Medulla oblongata (tissue), 1 donor: ENCODE results near the gene C22orf15.
A peak's percentile ranks its signal among the peaks of the same experiment; 100 is the strongest.

ENCODE experiments used
- DNase-seq: peaks from one replicate; pipeline ENCODE4 v3.0.0-alpha.2; 2015; ENCODE audit errors: extremely low spot score

Gene C22orf15

DNA sequence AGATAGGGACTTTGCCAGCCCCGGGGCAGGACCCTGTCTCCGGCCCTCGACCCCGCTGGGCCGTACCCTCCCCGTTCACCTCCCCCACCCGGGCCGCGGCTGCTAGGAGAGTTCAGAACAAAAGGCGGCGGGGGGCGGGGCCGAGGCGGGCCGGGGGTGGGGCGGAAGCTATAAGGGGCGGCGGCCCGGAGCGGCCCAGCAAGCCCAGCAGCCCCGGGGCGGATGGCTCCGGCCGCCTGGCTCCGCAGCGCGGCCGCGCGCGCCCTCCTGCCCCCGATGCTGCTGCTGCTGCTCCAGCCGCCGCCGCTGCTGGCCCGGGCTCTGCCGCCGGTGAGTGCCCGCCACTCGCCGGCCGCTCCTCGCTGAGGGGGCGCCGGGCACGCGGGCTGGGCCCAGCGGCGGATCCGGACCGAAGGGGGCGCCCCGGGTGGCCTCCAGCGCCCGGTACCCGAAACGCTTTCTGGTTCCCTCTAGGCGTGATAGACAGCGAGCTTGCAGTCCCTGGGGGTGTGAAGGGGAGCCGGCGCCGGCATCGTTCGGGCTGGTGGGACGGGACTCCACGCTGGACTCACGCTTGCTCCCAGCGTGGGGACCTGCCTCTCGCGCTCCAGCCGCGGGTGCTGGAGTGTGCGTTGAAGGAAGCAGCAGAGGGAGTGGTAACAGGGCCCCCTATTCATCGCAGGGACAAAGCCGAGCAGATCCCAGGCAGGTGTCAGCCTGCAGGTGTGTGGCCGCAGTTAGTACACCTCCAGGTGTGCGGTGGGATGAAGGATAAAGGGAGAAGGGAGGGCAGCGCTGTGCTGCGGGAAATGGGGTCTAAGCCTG lies 10.1 kb downstream of the C22orf15 start, which contains the start of gene MMP11:
Gene MMP11 (plus strand): TSS at position 201 of the 825 bp plus-strand sequence. CDS start 22 bp downstream, at position 223.
- DNase-seq, result no peak

DNA sequence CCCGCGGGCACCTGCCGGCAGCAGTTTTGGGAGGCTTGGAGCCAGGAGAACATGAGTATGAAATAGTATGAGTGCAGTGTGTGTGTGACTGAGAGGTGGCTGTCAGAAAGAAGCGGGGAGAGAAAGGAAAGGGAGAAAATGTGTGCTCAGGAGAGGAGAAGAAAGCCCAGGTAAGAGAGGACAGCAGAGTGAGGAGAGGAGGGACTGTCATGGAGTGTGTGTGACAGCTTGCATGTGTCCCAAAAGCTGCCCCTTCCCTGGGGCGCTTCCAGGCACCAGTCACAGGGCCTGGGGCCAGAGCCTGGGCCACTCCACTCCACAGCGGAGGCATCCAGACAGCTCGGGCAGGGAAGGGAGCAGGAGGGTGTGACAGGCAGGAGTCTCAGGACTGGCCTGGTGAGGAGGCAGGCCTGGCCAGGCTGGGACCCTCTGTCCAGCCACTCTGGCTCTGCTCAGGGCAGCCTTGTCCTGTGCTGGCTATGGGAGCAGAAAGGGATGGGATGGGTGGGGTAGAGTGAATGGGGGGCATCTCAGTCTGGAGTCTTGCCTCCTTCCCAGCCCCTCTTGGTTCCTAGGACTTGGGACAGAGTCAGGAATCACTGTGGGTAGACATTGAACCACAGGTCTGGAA lies 10.8 kb downstream of the C22orf15 start:
- DNase-seq, result no peak

GRCh38 chr22:23774114-23774921 lies 11.5 kb downstream of the C22orf15 start:
- DNase-seq, result no peak

- DNase-seq, result no peak
These were observed 12.2 kb downstream of the C22orf15 start for GRCh38 chr22:23774922-23775436.

DNA sequence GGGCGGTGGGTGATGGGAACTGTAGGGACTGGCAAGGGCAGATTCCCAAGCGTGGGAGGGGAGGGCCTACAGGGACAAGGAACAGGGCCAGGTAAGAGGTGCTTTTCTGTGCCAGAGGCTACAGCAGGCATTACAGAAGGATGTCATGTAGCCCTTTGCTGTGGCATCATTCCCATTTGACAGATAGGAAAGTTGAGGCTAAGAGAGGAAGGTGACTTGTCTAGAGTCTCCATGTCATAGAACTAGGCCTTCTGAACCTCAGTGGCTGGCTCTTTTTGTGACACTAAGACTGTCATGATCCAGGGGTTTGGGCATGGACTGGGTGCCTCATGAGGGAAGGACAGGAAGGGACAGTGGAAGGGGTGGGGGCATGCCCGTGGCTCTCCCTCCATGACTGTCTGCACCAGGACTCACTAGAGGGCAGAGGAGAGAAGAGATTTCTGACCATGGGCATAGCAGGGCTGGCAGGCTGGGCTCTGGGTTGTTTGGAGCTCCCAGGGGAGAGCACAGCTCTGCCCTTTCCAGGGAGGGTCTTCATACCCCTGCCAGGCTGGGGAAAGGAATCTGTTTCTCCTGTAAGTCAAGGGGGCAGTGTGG lies 13.1 kb downstream of the C22orf15 start:
- DNase-seq, result no peak

GRCh38 chr22:23777776-23778576 lies 15.2 kb downstream of the C22orf15 start:
- no peak for DNase-seq

GRCh38 chr22:23778577-23778900 lies 15.7 kb downstream of the C22orf15 start:
- DNase-seq, result no peak

GRCh38 chr22:23779083-23779482 lies 16.3 kb downstream of the C22orf15 start:
- no peak for DNase-seq

GRCh38 chr22:23779731-23780130 lies 16.9 kb downstream of the C22orf15 start:
- DNase-seq, result no peak

GRCh38 chr22:23780146-23780748 lies 17.5 kb downstream of the C22orf15 start:
- DNase-seq, result no peak

DNA sequence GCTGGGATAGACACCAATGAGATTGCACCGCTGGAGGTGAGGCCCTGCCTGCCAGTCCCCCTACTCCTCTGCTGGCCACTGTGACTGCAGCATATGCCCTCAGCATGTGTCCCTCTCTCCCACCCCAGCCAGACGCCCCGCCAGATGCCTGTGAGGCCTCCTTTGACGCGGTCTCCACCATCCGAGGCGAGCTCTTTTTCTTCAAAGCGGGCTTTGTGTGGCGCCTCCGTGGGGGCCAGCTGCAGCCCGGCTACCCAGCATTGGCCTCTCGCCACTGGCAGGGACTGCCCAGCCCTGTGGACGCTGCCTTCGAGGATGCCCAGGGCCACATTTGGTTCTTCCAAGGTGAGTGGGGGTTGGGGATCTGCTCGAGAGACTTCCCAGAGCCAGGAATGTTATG lies 18.3 kb downstream of the C22orf15 start:
- peak; percentile 94 for DNase-seq

DNA sequence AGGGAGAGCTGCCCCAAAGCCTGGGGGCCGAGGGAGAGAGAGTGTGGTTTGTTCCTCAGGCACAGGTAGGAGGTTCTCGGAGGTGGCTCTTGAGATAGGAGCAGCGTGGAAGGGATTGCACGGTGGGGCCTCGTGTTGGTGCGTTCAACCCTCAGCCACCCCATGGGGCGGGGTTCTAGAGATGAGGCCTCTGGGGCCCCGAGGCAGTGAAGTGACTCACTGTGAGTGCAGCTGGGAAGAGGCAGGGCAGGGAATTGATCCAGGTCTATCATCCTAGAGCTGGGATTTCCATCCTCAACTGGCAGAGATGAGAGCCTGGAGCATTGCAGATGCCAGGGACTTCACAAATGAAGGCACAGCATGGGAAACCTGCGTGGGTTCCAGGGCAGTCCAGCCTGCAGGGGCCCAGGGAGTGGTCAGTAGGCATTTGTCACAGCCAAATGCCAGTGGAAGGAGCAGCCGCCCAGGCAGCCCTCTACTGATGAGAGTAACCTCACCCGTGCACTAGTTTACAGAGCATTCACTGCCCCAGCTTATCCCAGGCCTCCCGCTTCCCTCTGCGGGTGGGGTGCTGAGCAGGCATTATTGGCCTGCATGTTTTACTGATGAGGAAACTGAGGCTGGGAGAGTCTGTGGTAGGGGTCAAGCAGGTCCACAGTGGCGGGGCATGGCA lies 18.9 kb downstream of the C22orf15 start:
- DNase-seq, result no peak

DNA sequence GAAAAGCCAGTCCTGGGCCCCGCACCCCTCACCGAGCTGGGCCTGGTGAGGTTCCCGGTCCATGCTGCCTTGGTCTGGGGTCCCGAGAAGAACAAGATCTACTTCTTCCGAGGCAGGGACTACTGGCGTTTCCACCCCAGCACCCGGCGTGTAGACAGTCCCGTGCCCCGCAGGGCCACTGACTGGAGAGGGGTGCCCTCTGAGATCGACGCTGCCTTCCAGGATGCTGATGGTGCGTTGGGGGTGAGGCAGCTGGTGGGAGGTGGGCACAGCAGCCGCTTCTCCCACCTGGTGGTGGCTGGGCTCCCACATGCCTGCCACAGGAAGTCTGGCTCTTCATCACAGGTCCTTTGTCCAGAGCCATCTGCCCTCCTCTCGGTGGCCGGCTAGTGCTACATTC lies 19.5 kb downstream of the C22orf15 start:
- DNase-seq, result no peak

DNA sequence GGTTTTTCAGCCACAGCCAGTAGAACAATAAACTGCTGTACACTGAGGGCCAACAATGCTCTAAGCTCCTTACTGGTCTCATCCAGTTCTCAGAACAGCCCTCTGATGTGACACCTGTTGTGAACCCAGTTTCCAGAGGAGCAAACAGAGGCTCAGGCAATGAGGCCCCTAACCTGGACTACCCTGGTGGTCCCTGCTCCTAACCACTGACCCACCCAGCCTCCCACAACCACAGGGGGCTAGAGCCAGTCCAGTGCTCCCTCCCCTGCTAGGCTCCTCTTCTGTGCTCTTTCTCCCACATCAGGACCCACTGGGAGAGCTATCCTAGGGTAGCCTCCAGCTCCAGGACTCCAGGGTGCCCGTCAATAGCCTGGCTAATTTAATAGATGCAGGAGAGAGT lies 19.9 kb downstream of the C22orf15 start:
- DNase-seq, result no peak

GRCh38 chr22:23783265-23784150 lies 20.7 kb downstream of the C22orf15 start:
- DNase-seq, result no peak

GRCh38 chr22:23784215-23784732 lies 21.5 kb downstream of the C22orf15 start:
- no peak for DNase-seq

- DNase-seq, result no peak
These were observed 23.5 kb downstream of the C22orf15 start for GRCh38 chr22:23786261-23786710.

- peak; percentile 91 for DNase-seq
These were observed 24.2 kb downstream of the C22orf15 start, which contains the start of gene SMARCB1 for GRCh38 chr22:23786752-23787599. Gene SMARCB1 (plus strand): TSS chr22:23786966. CDS start chr22:23787170, 204 bp downstream.
